H4 (cell line): ENCODE data around the gene CDH1. TPM values are rescaled to one million over a fixed set of nuclear protein-coding genes. Genes with fewer than 3 reads are reported as not detected.
A peak's percentile ranks its signal among the peaks of the same experiment; 100 is the strongest.
"Not testable (repeated sequence)": the region's sequence is repeated elsewhere in the genome, so short reads cannot be mapped to it uniquely, and the experiment has no call there.

Experiments used
- DNase-seq: peaks from one replicate; pipeline ENCODE4 v3.0.0-alpha.2; 2015; ENCODE audit warnings: low spot score
- total RNA-seq: library from RNA; depleted of rRNA; stranded (reverse); fragments of >200 nt; shearing (Covaris generic); gene quantifications from 2 replicates; pipeline ENCODE4 v1.2.3, GENCODE V29; 2014

CDH1 gene
- total RNA-seq, 1 experiment from 2014 or later = not detected

- DNase-seq = no peak
Measured at GRCh38 chr16:68762996-68763756, 26.1 kb downstream of the CDH1 start.

- no peak for DNase-seq
Measured at GRCh38 chr16:68764862-68765261, 27.8 kb downstream of the CDH1 start.

GRCh38 chr16:68767581-68767980 is 30.5 kb downstream of the CDH1 start:
- no peak for DNase-seq

- no peak for DNase-seq
Measured at GRCh38 chr16:68768175-68768574, 31.1 kb downstream of the CDH1 start.

- DNase-seq = no peak
Measured at GRCh38 chr16:68768771-68769170, 31.7 kb downstream of the CDH1 start.

GRCh38 chr16:68770671-68771070 is 33.6 kb downstream of the CDH1 start:
- no peak for DNase-seq

GRCh38 chr16:68772030-68772681 is 35.1 kb downstream of the CDH1 start:
- DNase-seq = no peak

GRCh38 chr16:68772871-68773270 is 35.8 kb downstream of the CDH1 start:
- no peak for DNase-seq

- DNase-seq = no peak
Measured at GRCh38 chr16:68774982-68775634, 38.0 kb downstream of the CDH1 start.

- DNase-seq = no peak
Measured at GRCh38 chr16:68776821-68777485, 39.9 kb downstream of the CDH1 start.

GRCh38 chr16:68778551-68779231 is 41.6 kb downstream of the CDH1 start:
- no peak for DNase-seq

- DNase-seq = no peak
Measured at GRCh38 chr16:68779891-68780290, 42.8 kb downstream of the CDH1 start.

GRCh38 chr16:68781784-68782183 is 44.7 kb downstream of the CDH1 start:
- DNase-seq = no peak

- DNase-seq = no peak
Measured at GRCh38 chr16:68782198-68783174, 45.4 kb downstream of the CDH1 start.

- no peak for DNase-seq
Measured at GRCh38 chr16:68784226-68784625, 47.1 kb downstream of the CDH1 start.

GRCh38 chr16:68784721-68785120 is 47.6 kb downstream of the CDH1 start:
- DNase-seq = no peak

- DNase-seq = no peak
Measured at GRCh38 chr16:68785715-68786114, 48.6 kb downstream of the CDH1 start.

- peak; percentile 24 for DNase-seq
Measured at GRCh38 chr16:68786685-68787418, 49.8 kb downstream of the CDH1 start.

- not testable (repeated sequence) for DNase-seq
Measured at GRCh38 chr16:68787419-68787807, 50.3 kb downstream of the CDH1 start.
